T-helper 2 cell treated with Interferon-gamma antibody and Interleukin-4, amounts not matched to agents 5 μg/mL and 100 μg/mL, for 36 hours (primary cell): Measurements from ENCODE around the gene UXS1.
A peak's percentile ranks its signal among the peaks of the same experiment; 100 is the strongest.

Source experiments
- DNase-seq: peaks from one replicate; pipeline ENCODE4 v3.0.0; 2021; ENCODE audit warnings: low spot score
- H3K27ac Mint-ChIP-seq: one replicate; pipeline ENCODE4 v1.8.0; 2021; ENCODE audit warnings: mild to moderate bottlenecking, mixed read lengths
- H3K27me3 Mint-ChIP-seq: one replicate; pipeline ENCODE4 v1.8.0; 2021; ENCODE audit warnings: low read depth, mixed read lengths
- H3K36me3 Mint-ChIP-seq: one replicate; pipeline ENCODE4 v1.8.0; 2021; ENCODE audit warnings: low read depth, mixed read lengths
- H3K4me1 Mint-ChIP-seq: one replicate; pipeline ENCODE4 v1.8.0; 2021; ENCODE audit warnings: low read depth, mixed read lengths
- H3K4me3 Mint-ChIP-seq: one replicate; pipeline ENCODE4 v1.8.0; 2022; ENCODE audit warnings: mild to moderate bottlenecking, moderate library complexity, mixed read lengths
- H3K9me3 Mint-ChIP-seq: one replicate; pipeline ENCODE4 v1.8.0; 2021; ENCODE audit warnings: mixed read lengths

Gene UXS1

GRCh38 chr2:106097038-106098000 is 96.8 kb downstream of the UXS1 start:
- Mint-ChIP-seq H3K27ac (peak overlapping the region; percentile 91), H3K27me3 (no peaks in the 10 kb centered on the region), H3K9me3 (no peaks in the 10 kb centered on the region), H3K36me3 (peaks cover 60% of the 10 kb centered on the region), H3K4me3 (peak overlapping the region; percentile 75), H3K4me1 (peaks cover 38% of the 10 kb centered on the region)
- DNase-seq, result no peak

- H3K27ac Mint-ChIP-seq, result peak overlapping the region; percentile 91
- H3K4me1 Mint-ChIP-seq, result peaks cover 38% of the 10 kb centered on the region
- H3K36me3 Mint-ChIP-seq, result peaks cover 60% of the 10 kb centered on the region
- no peaks in the 10 kb centered on the region for H3K27me3 Mint-ChIP-seq
- no peaks in the 10 kb centered on the region for H3K9me3 Mint-ChIP-seq
- peak overlapping the region; percentile 75 for H3K4me3 Mint-ChIP-seq
- no peak for DNase-seq
Measured at GRCh38 chr2:106096299-106097037, 97.6 kb downstream of the UXS1 start.

DNA sequence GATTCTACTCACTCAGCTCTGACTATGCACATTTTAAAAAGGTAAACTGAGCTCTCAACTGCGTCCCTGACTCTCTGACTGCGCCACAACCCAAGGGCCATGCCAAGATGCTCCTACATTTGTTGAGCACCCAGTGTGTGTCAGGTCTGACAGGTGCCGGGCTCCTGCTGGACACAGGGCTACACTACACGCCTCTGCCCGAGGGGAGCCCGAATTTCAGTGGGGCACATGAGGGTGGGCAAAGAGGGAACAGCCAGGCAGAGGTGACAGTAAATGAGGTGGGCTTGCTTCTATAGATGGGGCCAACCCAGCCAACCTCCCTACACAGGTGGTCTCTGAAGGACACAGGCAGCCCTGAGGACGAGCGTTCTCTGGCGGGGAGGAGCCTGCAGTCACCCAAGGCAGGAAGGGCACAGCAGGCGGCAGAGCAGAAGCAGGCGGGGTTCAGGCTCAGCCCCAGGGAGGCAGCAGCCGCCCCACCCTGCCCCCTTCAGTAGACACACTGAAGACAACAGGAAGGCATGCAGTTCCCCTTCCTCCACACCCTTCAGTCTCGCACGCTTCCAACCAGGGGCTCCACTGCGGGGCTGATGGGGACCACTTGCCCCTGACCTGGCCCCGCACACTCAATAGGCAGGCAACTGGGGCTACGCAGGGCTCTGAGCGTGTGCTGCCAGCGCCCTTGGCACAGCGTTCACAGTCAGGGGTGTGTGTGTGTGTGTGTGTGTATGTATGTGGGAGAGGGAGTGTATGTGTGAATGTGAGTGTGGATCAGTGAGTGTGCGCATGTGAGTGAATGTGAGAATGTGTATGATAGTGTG is 98.4 kb downstream of the UXS1 start:
- H3K4me3 Mint-ChIP-seq, result peak overlapping the region; percentile 75
- peaks cover 44% of the 10 kb centered on the region for H3K4me1 Mint-ChIP-seq
- H3K9me3 Mint-ChIP-seq, result no peaks in the 10 kb centered on the region
- H3K27ac Mint-ChIP-seq, result peak overlapping the region; percentile 91
- H3K27me3 Mint-ChIP-seq, result no peaks in the 10 kb centered on the region
- DNase-seq, result peak; percentile 59
- H3K36me3 Mint-ChIP-seq, result peaks cover 63% of the 10 kb centered on the region

DNA sequence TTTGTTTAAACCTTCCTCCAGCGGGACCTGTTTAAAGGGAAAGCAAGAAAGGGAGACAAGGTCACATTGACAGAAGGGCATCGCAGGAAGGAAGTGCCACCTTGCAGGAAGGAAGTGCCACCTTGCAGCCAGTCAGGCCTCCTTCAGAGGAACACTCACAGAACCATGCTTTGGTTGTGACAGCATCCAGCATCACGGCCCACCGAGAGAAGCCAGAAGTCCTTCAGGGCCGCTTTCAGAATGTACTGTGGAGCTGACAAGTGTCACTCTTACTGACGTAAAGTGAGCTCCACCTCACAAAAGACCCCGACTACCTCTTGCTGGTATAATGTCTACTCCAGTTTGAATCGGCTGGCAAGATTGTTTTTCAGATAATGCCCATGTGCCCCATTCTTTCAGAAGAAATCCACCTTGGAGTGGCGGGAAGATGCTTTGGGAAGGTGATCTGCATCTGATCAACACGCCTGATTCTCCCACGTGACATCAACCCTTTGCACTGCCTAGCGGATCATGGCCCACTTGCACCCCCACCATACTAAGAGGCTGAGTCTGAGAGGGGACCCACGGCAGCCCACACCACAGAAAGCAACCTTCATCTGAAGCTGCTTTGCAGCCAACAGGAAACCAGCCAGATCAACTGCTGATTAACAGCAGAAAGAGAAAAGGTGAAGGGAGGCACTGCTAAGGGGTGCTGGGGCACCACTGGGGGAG is 99.8 kb downstream of the UXS1 start:
- Mint-ChIP-seq H3K27ac (peak overlapping the region; percentile 88), H3K4me1 (peaks cover 53% of the 10 kb centered on the region), H3K9me3 (no peaks in the 10 kb centered on the region), H3K36me3 (peaks cover 63% of the 10 kb centered on the region), H3K27me3 (no peaks in the 10 kb centered on the region), H3K4me3 (peak overlapping the region; percentile 70)
- peak; percentile 46 for DNase-seq

DNA sequence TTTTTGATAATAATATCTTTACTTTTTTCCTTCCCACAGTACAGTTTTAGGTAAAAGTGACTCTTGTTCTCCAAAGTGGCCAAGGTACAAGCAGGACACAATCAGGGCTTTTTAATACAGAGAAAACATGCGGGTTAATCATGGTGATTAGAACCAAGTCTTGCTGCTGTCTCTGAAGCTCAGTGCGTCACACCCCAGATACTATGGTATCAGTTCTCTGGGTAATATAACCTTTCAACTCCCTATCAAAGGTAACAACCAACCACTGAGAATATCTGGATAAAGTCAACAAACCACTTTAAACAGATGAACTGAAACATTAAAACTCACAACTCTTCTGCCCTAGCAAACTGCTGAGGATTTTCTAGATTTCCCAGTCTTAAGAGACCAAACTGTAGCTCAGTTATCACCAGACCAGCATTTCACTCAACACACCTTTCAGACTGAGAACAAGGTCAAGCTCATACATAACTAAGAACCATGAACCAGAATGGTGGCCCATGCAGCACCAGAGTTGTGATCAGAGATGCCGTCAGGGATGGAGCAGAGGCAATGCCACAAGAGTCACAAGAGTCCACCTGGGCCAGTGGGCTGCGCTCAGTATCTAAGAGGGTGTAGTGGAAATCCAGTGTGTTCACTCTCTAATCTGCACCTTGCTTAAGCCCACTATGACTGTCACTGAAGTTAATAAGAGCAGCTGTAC is 103.0 kb downstream of the UXS1 start:
- Mint-ChIP-seq H3K27me3 (no peaks in the 10 kb centered on the region), H3K27ac (peak overlapping the region; percentile 43), H3K36me3 (peaks cover 51% of the 10 kb centered on the region), H3K4me3 (no peak overlapping the region), H3K4me1 (peaks cover 68% of the 10 kb centered on the region), H3K9me3 (no peaks in the 10 kb centered on the region)
- DNase-seq, result no peak

- no peak overlapping the region for H3K27ac Mint-ChIP-seq
- H3K36me3 Mint-ChIP-seq, result peaks cover 45% of the 10 kb centered on the region
- no peak overlapping the region for H3K4me3 Mint-ChIP-seq
- peaks cover 67% of the 10 kb centered on the region for H3K4me1 Mint-ChIP-seq
- no peaks in the 10 kb centered on the region for H3K9me3 Mint-ChIP-seq
- DNase-seq, result no peak
- no peaks in the 10 kb centered on the region for H3K27me3 Mint-ChIP-seq
Measured at GRCh38 chr2:106089611-106090010, 104.5 kb downstream of the UXS1 start.

- Mint-ChIP-seq H3K9me3 (no peaks in the 10 kb centered on the region), H3K36me3 (peaks cover 11% of the 10 kb centered on the region), H3K4me3 (peak overlapping the region; percentile 41), H3K27me3 (no peaks in the 10 kb centered on the region), H3K27ac (peak overlapping the region; percentile 70), H3K4me1 (peaks cover 38% of the 10 kb centered on the region)
- peak; percentile 58 for DNase-seq
Measured at GRCh38 chr2:106085181-106085940, 108.7 kb downstream of the UXS1 start.

GRCh38 chr2:106080959-106081358 is 113.1 kb downstream of the UXS1 start:
- H3K36me3 Mint-ChIP-seq, result no peaks in the 10 kb centered on the region
- H3K27me3 Mint-ChIP-seq, result no peaks in the 10 kb centered on the region
- H3K9me3 Mint-ChIP-seq, result no peaks in the 10 kb centered on the region
- no peak overlapping the region for H3K27ac Mint-ChIP-seq
- no peak for DNase-seq
- H3K4me3 Mint-ChIP-seq, result no peak overlapping the region
- H3K4me1 Mint-ChIP-seq, result peaks cover 15% of the 10 kb centered on the region

- no peaks in the 10 kb centered on the region for H3K9me3 Mint-ChIP-seq
- H3K36me3 Mint-ChIP-seq, result no peaks in the 10 kb centered on the region
- no peak overlapping the region for H3K4me3 Mint-ChIP-seq
- no peaks in the 10 kb centered on the region for H3K27me3 Mint-ChIP-seq
- no peak for DNase-seq
- H3K27ac Mint-ChIP-seq, result no peak overlapping the region
- H3K4me1 Mint-ChIP-seq, result peaks cover 10% of the 10 kb centered on the region
Measured at GRCh38 chr2:106078096-106078495, 116.0 kb downstream of the UXS1 start.

GRCh38 chr2:106076941-106077340 is 117.2 kb downstream of the UXS1 start:
- Mint-ChIP-seq H3K27me3 (no peaks in the 10 kb centered on the region), H3K36me3 (no peaks in the 10 kb centered on the region), H3K4me1 (peaks cover 10% of the 10 kb centered on the region), H3K4me3 (no peak overlapping the region), H3K27ac (no peak overlapping the region), H3K9me3 (no peaks in the 10 kb centered on the region)
- DNase-seq, result no peak

DNA sequence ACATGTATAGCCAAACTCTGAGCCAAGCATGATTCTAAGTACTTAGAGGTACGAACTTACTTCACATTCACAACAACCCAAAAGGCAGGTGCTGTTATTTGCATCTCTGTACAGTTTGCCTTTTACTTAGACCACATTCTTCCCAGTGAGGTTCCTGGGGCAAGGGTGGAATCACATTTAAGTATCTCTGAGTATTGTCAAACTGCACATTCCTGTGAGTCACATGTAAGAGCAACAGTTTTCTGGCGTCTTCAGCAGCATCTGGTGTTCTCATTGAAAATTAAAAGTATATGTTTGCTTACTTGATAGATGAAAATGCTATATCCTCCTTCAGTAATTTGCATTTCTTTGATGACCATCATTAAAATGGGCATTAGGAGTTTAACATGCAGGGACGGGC is 119.1 kb downstream of the UXS1 start:
- DNase-seq, result no peak
- H3K27me3 Mint-ChIP-seq, result peaks cover 4% of the 10 kb centered on the region
- no peak overlapping the region for H3K27ac Mint-ChIP-seq
- peaks cover 10% of the 10 kb centered on the region for H3K4me1 Mint-ChIP-seq
- no peaks in the 10 kb centered on the region for H3K9me3 Mint-ChIP-seq
- no peaks in the 10 kb centered on the region for H3K36me3 Mint-ChIP-seq
- no peak overlapping the region for H3K4me3 Mint-ChIP-seq

GRCh38 chr2:106073678-106074406 is 120.3 kb downstream of the UXS1 start:
- H3K27me3 Mint-ChIP-seq, result peaks cover 13% of the 10 kb centered on the region
- no peak overlapping the region for H3K27ac Mint-ChIP-seq
- no peak overlapping the region for H3K4me3 Mint-ChIP-seq
- no peaks in the 10 kb centered on the region for H3K36me3 Mint-ChIP-seq
- H3K4me1 Mint-ChIP-seq, result peaks cover 12% of the 10 kb centered on the region
- H3K9me3 Mint-ChIP-seq, result no peaks in the 10 kb centered on the region
- no peak for DNase-seq
